A673 (cell line): ENCODE results near the gene SLCO1B1.
A peak's percentile ranks its signal among the peaks of the same experiment; 100 is the strongest.

Source experiments
- CTCF ChIP-seq: fragments of 300-800, 200-600 bp; sonication (generic); conservative IDR thresholded peaks from 2 replicates; pipeline ENCODE4 v1.5.1; 2017; ENCODE audit warnings: low read depth, mild to moderate bottlenecking, antibody characterized with exemption, low read length, moderate library complexity, mixed read lengths
- EZH2 ChIP-seq: fragments of 200-600 bp; sonication (generic); IDR thresholded peaks from 2 replicates; pipeline ENCODE4 v1.6.1; 2017; ENCODE audit warnings: borderline replicate concordance, low read depth, mild to moderate bottlenecking, mixed read lengths, antibody characterized with exemption, low read length; ENCODE audit not compliant: poor library complexity, severe bottlenecking

- peak; percentile 34; the same call in 1 of the 2 replicates for TF ChIP-seq CTCF
- no peak for TF ChIP-seq EZH2
Measured at GRCh38 chr12:21248679-21249078, 117.7 kb downstream of the SLCO1B1 start.
